ENCODE results near the gene NOS2.

NOS2 gene

DNA sequence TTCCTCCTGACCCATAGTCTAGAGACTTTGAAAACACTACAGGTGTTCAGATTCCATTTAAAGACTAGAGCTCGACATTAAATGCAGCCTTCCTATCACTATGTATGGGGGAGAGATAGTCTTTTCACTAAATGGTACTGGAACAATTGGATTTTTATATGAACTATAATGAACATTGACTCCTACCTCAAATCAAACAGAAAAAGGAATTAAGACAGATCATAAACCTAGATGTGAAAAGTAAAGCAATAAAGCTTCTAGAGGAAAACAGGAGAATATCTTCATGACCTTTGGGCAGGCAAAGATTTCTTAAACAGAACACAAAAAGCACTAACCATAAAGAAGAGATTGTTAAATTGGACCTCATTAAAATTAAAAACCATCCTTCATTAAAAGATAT lies 18.8 kb upstream of the NOS2 start:
- no peaks in the 10 kb centered on the region for H3K9me3 ChIP-seq (ENCODE audit: low read length)
- H2AFZ ChIP-seq (ENCODE audit: low read length), result no peak overlapping the region
- H3K4me2 ChIP-seq (ENCODE audit: low read length), result no peak overlapping the region
- H4K20me1 ChIP-seq (ENCODE audit: insufficient read depth, low read length), result no peaks in the 10 kb centered on the region
- H3K27me3 ChIP-seq (ENCODE audit: insufficient read depth, low read length), result no peaks in the 10 kb centered on the region; the same call in 1 of the 2 replicates
- TF ChIP-seq CTCF (IDR thresholded peaks at IDR 0.05; ENCODE audit: low read length) (no peak), EZH2 (IDR thresholded peaks at IDR 0.05; ENCODE audit: borderline replicate concordance, low read length) (no peak)
- no peak overlapping the region for H3K4me3 ChIP-seq (ENCODE audit: low read depth, low read length, poor library complexity, severe bottlenecking)
- H3K4me1 ChIP-seq (ENCODE audit: insufficient read depth, low read length, severe bottlenecking), result no peaks in the 10 kb centered on the region
- no peaks in the 10 kb centered on the region for H3K36me3 ChIP-seq (ENCODE audit: insufficient read depth, low read length)
- no peak overlapping the region for H3K9ac ChIP-seq (ENCODE audit: low read length)
- no peaks in the 10 kb centered on the region for H3F3A ChIP-seq (ENCODE audit: insufficient read depth, low read length)
- no peaks in the 10 kb centered on the region for H3K79me2 ChIP-seq (ENCODE audit: insufficient read depth, low read length)
- no peak overlapping the region for H3K27ac ChIP-seq (ENCODE audit: low read depth, low read length, poor library complexity, severe bottlenecking)
- no peaks in the 10 kb centered on the region for H3K9me2 ChIP-seq (ENCODE audit: low read depth, low read length)

GRCh38 chr17:27818401-27819105 lies 18.2 kb upstream of the NOS2 start:
- no peaks in the 10 kb centered on the region for H3K4me1 ChIP-seq (ENCODE audit: insufficient read depth, low read length, severe bottlenecking)
- no peaks in the 10 kb centered on the region for H3K9me2 ChIP-seq (ENCODE audit: low read depth, low read length)
- no peak overlapping the region for H3K4me2 ChIP-seq (ENCODE audit: low read length)
- no peak for TF ChIP-seq CTCF (IDR thresholded peaks at IDR 0.05; ENCODE audit: low read length)
- TF ChIP-seq EZH2 (IDR thresholded peaks at IDR 0.05; ENCODE audit: borderline replicate concordance, low read length), result no peak
- no peak overlapping the region for H3K27ac ChIP-seq (ENCODE audit: low read depth, low read length, poor library complexity, severe bottlenecking)
- H4K20me1 ChIP-seq (ENCODE audit: insufficient read depth, low read length), result no peaks in the 10 kb centered on the region
- H3K36me3 ChIP-seq (ENCODE audit: insufficient read depth, low read length), result no peaks in the 10 kb centered on the region
- no peak overlapping the region for H2AFZ ChIP-seq (ENCODE audit: low read length)
- no peak overlapping the region for H3K9ac ChIP-seq (ENCODE audit: low read length)
- H3K79me2 ChIP-seq (ENCODE audit: insufficient read depth, low read length), result no peaks in the 10 kb centered on the region
- no peaks in the 10 kb centered on the region for H3F3A ChIP-seq (ENCODE audit: insufficient read depth, low read length)
- H3K9me3 ChIP-seq (ENCODE audit: low read length), result no peaks in the 10 kb centered on the region
- no peak overlapping the region for H3K4me3 ChIP-seq (ENCODE audit: low read depth, low read length, poor library complexity, severe bottlenecking)
- H3K27me3 ChIP-seq (ENCODE audit: insufficient read depth, low read length), result no peaks in the 10 kb centered on the region; the same call in 1 of the 2 replicates

- Histone ChIP-seq H3K9me3 (ENCODE audit: low read length) (no peaks in the 10 kb centered on the region), H3K79me2 (ENCODE audit: insufficient read depth, low read length) (no peaks in the 10 kb centered on the region), H3K36me3 (ENCODE audit: insufficient read depth, low read length) (no peaks in the 10 kb centered on the region), H3K27me3 (ENCODE audit: insufficient read depth, low read length) (no peaks in the 10 kb centered on the region; the same call in 1 of the 2 replicates), H2AFZ (ENCODE audit: low read length) (no peak overlapping the region), H3F3A (ENCODE audit: insufficient read depth, low read length) (no peaks in the 10 kb centered on the region), H3K9ac (ENCODE audit: low read length) (no peak overlapping the region), H4K20me1 (ENCODE audit: insufficient read depth, low read length) (no peaks in the 10 kb centered on the region), H3K27ac (ENCODE audit: low read depth, low read length, poor library complexity, severe bottlenecking) (no peak overlapping the region), H3K9me2 (ENCODE audit: low read depth, low read length) (no peaks in the 10 kb centered on the region), H3K4me2 (ENCODE audit: low read length) (no peak overlapping the region), H3K4me3 (ENCODE audit: low read depth, low read length, poor library complexity, severe bottlenecking) (no peak overlapping the region), H3K4me1 (ENCODE audit: insufficient read depth, low read length, severe bottlenecking) (no peaks in the 10 kb centered on the region)
- TF ChIP-seq CTCF (IDR thresholded peaks at IDR 0.05; ENCODE audit: low read length), result no peak
- no peak for TF ChIP-seq EZH2 (IDR thresholded peaks at IDR 0.05; ENCODE audit: borderline replicate concordance, low read length)
These were observed 17.4 kb upstream of the NOS2 start for GRCh38 chr17:27817731-27818130.
